A549 (cell line): ENCODE measurements around the gene ALB. TPM values are rescaled to one million over a fixed set of nuclear protein-coding genes. Genes with fewer than 3 reads are reported as not detected.

Experiments
- ATAC-seq, 2 experiments: fragments of 200-7000 bp in 1 of 2; fragments of >200 bp in 1 of 2; cut with Nextera tagmentation in 1 of 2; cut with Tn5 transposase in 1 of 2; 3 replicates each; pipeline versions ENCODE4 v1.8.0 to v1.9.1; 2018 to 2020; ENCODE audit warnings: mild to moderate bottlenecking in 1 of 2, moderate library complexity in 1 of 2
- CTCF ChIA-PET: fragments of 300-600 bp; sonication (Branson Sonifier 250); formaldehyde crosslinking; extraction: SDS; loops from one replicate; lab custom pipeline; 2021; ENCODE audit warnings: antibody characterized with exemption, inconsistent platforms; lab: Yijun Ruan, JAX
- POLR2A ChIA-PET: fragments of 350-600 bp; formaldehyde crosslinking; extraction: SDS; loops from one replicate; lab custom pipeline; 2021; ENCODE audit warnings: antibody characterized with exemption, inconsistent platforms; lab: Yijun Ruan, JAX
- DNase-seq, 2 experiments: peaks; one replicate each; pipeline versions ENCODE4 v3.0.0 to v3.0.0-alpha.2; 2011 to 2016; ENCODE audit warnings: low read depth in 1 of 2, low spot score in 1 of 2
- FAIRE-seq: peaks from 2 replicates; lab custom pipeline; 2011; peaks lifted over from hg19 to GRCh38; lab: Jason Lieb, UNC
- H3K27ac ChIP-seq, 2 experiments: fragments of >200 bp; sonication (Bioruptor Twin); formaldehyde crosslinking; 3 replicates each; pipeline ENCODE4 v1.5.1; 2016 to 2017
- H3K4me1 ChIP-seq: fragments of >200 bp; sonication (Bioruptor Twin); formaldehyde crosslinking; 3 replicates; pipeline ENCODE4 v1.6.1; 2016
- H3K4me2 ChIP-seq: fragments of >200 bp; sonication (Bioruptor Twin); formaldehyde crosslinking; 3 replicates; pipeline ENCODE4 v1.6.1; 2016
- H3K4me3 ChIP-seq: fragments of >200 bp; sonication (Bioruptor Twin); formaldehyde crosslinking; 3 replicates; pipeline ENCODE4 v1.5.1; 2016
- H3K9me3 ChIP-seq: fragments of >200 bp; sonication (Bioruptor Twin); formaldehyde crosslinking; 3 replicates; pipeline ENCODE4 v1.6.1; 2016
- BCL3 ChIP-seq: fragments of >200 bp; sonication (Bioruptor Twin); formaldehyde crosslinking; IDR thresholded peaks from 3 replicates; pipeline ENCODE4 v1.6.1; 2016
- CEBPB ChIP-seq, 2 experiments: fragments of >200 bp in 1 of 2; sonication (Bioruptor Twin) in 1 of 2; formaldehyde crosslinking in 1 of 2; IDR thresholded peaks; 2 replicates each; pipeline ENCODE4 v1.6.1; 2012 to 2016
- CTCF ChIP-seq: fragments of >200 bp; sonication (Bioruptor Twin); formaldehyde crosslinking; IDR thresholded peaks from 3 replicates; pipeline ENCODE4 v1.5.1; 2016
- E2F6 ChIP-seq: IDR thresholded peaks from 2 replicates; pipeline ENCODE4 v1.6.1; 2012; ENCODE audit warnings: low read depth, borderline replicate concordance
- FOXS1 ChIP-seq: fragments of 250-450 bp; sonication (Bioruptor Pico); IDR thresholded peaks from 2 replicates; pipeline ENCODE4 v1.5.0; 2020; ENCODE audit warnings: mild to moderate bottlenecking, moderate library complexity
- HDAC2 ChIP-seq: fragments of 200-600 bp; sonication (generic); IDR thresholded peaks from 2 replicates; pipeline ENCODE4 v1.6.1; 2016
- HEYL ChIP-seq: fragments of 250-450 bp; sonication (Bioruptor Pico); IDR thresholded peaks from 2 replicates; pipeline ENCODE4 v1.8.0; 2021; ENCODE audit warnings: mild to moderate bottlenecking, moderate library complexity
- HMGXB4 ChIP-seq: fragments of 250-450 bp; sonication (Bioruptor Pico); IDR thresholded peaks from 2 replicates; pipeline ENCODE4 v1.5.0; 2021; ENCODE audit warnings: mild to moderate bottlenecking, moderate library complexity, borderline replicate concordance
- HOXA7 ChIP-seq: fragments of 250-450 bp; sonication (Bioruptor Pico); IDR thresholded peaks from 2 replicates; pipeline ENCODE4 v1.5.0; 2020; ENCODE audit warnings: mild to moderate bottlenecking, moderate library complexity
- HOXB13 ChIP-seq: fragments of 250-450 bp; sonication (Bioruptor Pico); IDR thresholded peaks from 2 replicates; pipeline ENCODE4 v1.5.0; 2020; ENCODE audit warnings: low read depth, mild to moderate bottlenecking, moderate library complexity
- JUN ChIP-seq, 2 experiments: fragments of >200 bp; sonication (Bioruptor Twin); formaldehyde crosslinking; IDR thresholded peaks; 2 replicates in 1 of 2; 3 replicates in 1 of 2; pipeline ENCODE4 v1.6.1; 2016 to 2017
- MYC ChIP-seq: IDR thresholded peaks from 2 replicates; pipeline ENCODE4 v1.6.1; 2012; ENCODE audit warnings: mild to moderate bottlenecking, inconsistent platforms, low read length, improper control_type of control experiment, borderline replicate concordance
- NFE2L2 ChIP-seq: fragments of 150-350 bp; conservative IDR thresholded peaks from 2 replicates; pipeline ENCODE4 v1.6.1; 2014; ENCODE audit warnings: low read length
- PBX3 ChIP-seq: IDR thresholded peaks from 2 replicates; pipeline ENCODE4 v1.6.1; 2012
- PHF8 ChIP-seq: fragments of 200-600 bp; sonication (generic); IDR thresholded peaks from 2 replicates; pipeline ENCODE4 v1.6.1; 2016; ENCODE audit warnings: low read depth, mild to moderate bottlenecking, antibody characterized with exemption, moderate library complexity, borderline replicate concordance
- POLR2AphosphoS2 ChIP-seq: conservative IDR thresholded peaks from 2 replicates; pipeline ENCODE4 v1.6.1; 2012; ENCODE audit warnings: low read length, improper control_type of control experiment, inconsistent platforms
- RCOR1 ChIP-seq: fragments of 150-350 bp; IDR thresholded peaks from 2 replicates; pipeline ENCODE4 v1.6.1; 2014; ENCODE audit warnings: antibody characterized with exemption, low read length, low read depth
- REST ChIP-seq: fragments of 200-600 bp; sonication (generic); IDR thresholded peaks from 2 replicates; pipeline ENCODE4 v1.6.1; 2016; ENCODE audit warnings: antibody characterized with exemption, mild to moderate bottlenecking, moderate library complexity
- RFX5 ChIP-seq: fragments of 450-650 bp; IDR thresholded peaks from 2 replicates; pipeline ENCODE4 v1.7.1; 2014; ENCODE audit warnings: antibody characterized with exemption, mild to moderate bottlenecking, moderate library complexity
- SMC3 ChIP-seq: fragments of >200 bp; sonication (Bioruptor Twin); formaldehyde crosslinking; IDR thresholded peaks from 3 replicates; pipeline ENCODE4 v1.6.1; 2018; ENCODE audit warnings: inconsistent platforms
- SREBF2 ChIP-seq: fragments of 450-650 bp; IDR thresholded peaks from 2 replicates; pipeline ENCODE4 v1.6.1; 2014; ENCODE audit warnings: mild to moderate bottlenecking, moderate library complexity
- TFCP2L1 ChIP-seq: fragments of 250-450 bp; sonication (Bioruptor Pico); IDR thresholded peaks from 2 replicates; pipeline ENCODE4 v1.5.0; 2021; ENCODE audit warnings: mild to moderate bottlenecking
- polyA plus RNA-seq, 4 experiments: library from polyadenylated mRNA; depleted of rRNA in 3 of 4; stranded (reverse); fragments of >200 nt; fragmentation: RNase III in 1 of 4; extraction: RNeasy Plus Mini Kit Qiagen cat#74134 plus additional on column Dnase treatment in 1 of 4; gene quantifications; 2 replicates in 3 of 4; 3 replicates in 1 of 4; pipeline ENCODE4 v1.2.3, GENCODE V29; 2011 to 2017

ALB gene
- polyA plus RNA-seq, 2 of the 4 experiments (the other 2 are of a cell fraction): 0.10 to 0.25 TPM

- TF ChIP-seq REST: no peak
- no peak for TF ChIP-seq POLR2AphosphoS2
- TF ChIP-seq HOXB13 (CRISPR knock-in tag): no peak
- no peak for TF ChIP-seq SMC3
- TF ChIP-seq BCL3: no peak
- TF ChIP-seq TFCP2L1 (CRISPR knock-in tag): no peak
- TF ChIP-seq PHF8: no peak
- no peak for TF ChIP-seq HDAC2
Observed at GRCh38 chr4:73436674-73437557, 32.8 kb downstream of the ALB start (continued).

- TF ChIP-seq MYC (no peak), RCOR1 (no peak), NFE2L2 (no peak), RFX5 (no peak), PBX3 (no peak), FOXS1 (no peak), E2F6 (no peak), CTCF (no peak), SREBF2 (no peak), CEBPB (IDR thresholded peaks at IDR 0.05) (no peak), HOXB13 (CRISPR knock-in tag) (no peak), HMGXB4 (CRISPR knock-in tag) (no peak), JUN (IDR thresholded peaks at IDR 0.05) (no peak), HEYL (no peak), HOXA7 (CRISPR knock-in tag) (no peak)
- Histone ChIP-seq H3K9me3 (no peaks in the 10 kb centered on the region), H3K27ac (no peak overlapping the region), H3K4me2 (no peak overlapping the region), H3K4me3 (no peak overlapping the region), H3K4me1 (peaks cover 6% of the 10 kb centered on the region; the same call in 2 of the 3 replicates)
- no peak for FAIRE-seq
- POLR2A ChIA-PET: no interaction called here
- ATAC-seq: no peak
- CTCF ChIA-PET: interaction anchor here (1.0 to 1.5 kb wide), 2 partner anchors 13 to 96 kb away, joined by 3 to 4 read pairs; no protein-coding TSS in a partner anchor
- no peak for DNase-seq
Observed at GRCh38 chr4:73437558-73437956, 33.5 kb downstream of the ALB start.
